ENCODE data around the gene CELF4.

Gene CELF4

GRCh38 chr18:37521510-37522465 lies 43.8 kb downstream of the CELF4 start:
- no peak for DNase-seq

DNA sequence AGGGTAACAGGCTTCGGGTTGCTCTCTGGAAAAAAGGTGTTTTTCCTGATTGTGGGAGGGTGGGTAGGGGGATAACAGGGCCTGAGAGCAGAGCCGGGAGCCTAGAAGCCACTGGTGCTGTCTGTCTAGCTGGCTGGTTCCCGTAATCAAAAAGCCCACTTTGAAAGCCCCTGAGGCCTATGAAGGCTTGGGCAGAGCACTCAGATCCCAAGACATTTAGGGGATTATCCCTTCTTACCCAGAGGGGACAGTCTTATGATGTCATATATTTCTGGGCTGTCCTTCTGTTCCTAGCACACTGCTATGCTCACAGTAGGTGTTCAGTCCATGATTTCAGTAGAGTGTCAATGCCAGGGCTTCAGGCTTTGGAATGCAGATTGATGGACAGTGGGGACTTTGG lies 45.1 kb downstream of the CELF4 start:
- DNase-seq, result no peak

GRCh38 chr18:37519510-37520135 lies 46.0 kb downstream of the CELF4 start:
- DNase-seq, result no peak

- DNase-seq, result no peak
These were observed 49.2 kb downstream of the CELF4 start for GRCh38 chr18:37516361-37516853.

DNA sequence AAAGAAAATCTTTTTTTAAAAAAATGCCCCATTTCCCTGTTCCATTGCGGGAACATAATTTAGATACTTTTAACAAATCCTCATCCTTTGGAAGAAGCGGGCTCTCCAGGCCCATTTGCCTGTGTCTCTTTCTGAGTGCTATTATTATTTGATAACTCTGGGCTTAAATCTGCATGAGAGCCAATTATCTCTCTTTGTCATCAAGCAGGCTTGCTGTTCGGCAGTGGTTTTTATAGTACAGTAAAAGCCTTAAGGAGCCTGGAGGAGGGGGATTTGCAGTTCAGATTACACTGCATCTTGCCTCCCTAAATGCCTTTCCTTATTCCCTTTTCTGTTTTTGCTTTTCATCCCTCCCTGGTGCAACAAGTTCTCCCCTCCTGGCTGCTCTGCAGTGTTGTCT lies 50.6 kb downstream of the CELF4 start:
- no peak for DNase-seq

GRCh38 chr18:37512400-37512799 lies 53.2 kb downstream of the CELF4 start:
- no peak for DNase-seq

- DNase-seq, result no peak
These were observed 53.8 kb downstream of the CELF4 start for GRCh38 chr18:37511721-37512298.

DNA sequence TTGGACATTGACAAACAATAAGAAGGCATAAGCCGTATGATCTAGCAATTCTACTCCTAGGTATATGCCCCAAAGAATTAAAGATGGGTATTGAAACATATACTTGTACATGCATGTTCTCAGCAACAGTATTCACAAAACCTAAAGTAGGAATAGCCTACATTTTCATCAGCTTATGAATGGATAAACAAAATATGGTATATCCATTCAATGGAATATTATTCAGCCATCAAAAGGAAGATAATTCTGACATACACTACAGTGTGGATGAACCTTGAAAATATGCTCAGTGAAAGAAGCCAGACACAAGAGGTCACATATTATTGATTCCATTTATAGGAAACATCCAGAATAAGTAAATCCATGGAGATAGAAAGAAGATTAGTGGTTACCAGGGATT lies 56.0 kb downstream of the CELF4 start:
- no peak for DNase-seq

- no peak for DNase-seq
These were observed 57.4 kb downstream of the CELF4 start for GRCh38 chr18:37508207-37508606.

DNA sequence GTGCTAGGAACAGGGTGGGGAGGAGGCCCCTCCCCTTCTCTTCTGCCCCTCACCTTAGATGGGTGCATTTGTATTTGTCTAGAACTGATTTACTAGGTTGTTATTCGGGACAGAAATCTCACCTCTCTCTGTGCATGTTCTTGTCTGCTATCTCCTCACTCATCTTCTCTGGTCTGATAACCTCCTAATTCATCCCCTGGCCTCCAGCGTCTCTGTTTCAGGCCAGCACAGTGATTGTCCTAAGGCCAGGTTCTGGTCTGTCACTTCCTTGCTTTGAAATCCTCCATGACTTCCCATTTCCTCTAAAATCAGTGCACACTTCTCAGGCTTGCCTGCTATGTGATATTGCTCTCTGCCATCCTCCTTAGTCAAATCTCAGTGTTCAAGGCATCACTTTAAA lies 58.4 kb downstream of the CELF4 start:
- DNase-seq, result no peak

GRCh38 chr18:37506001-37506400 lies 59.6 kb downstream of the CELF4 start:
- no peak for DNase-seq

DNA sequence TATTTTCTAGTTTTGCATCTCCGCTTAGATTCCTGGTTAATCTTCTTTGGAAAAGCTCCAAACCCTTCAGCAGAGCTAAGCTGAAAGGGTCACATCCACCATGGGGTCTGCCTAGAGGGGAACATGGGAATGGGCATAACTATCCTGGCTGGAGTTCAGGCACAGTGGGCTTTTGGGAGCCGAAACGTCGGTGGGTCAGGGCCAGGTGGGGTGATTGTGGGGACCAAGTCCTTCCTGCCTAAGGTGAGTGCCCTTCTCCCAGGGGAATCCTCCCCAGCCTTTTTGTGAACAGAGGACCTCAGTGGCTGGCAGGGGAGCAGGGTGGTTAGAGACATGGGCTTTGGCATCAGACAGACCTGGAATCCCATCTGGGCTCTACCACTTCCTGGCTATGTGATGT lies 60.3 kb downstream of the CELF4 start:
- DNase-seq, result no peak

DNA sequence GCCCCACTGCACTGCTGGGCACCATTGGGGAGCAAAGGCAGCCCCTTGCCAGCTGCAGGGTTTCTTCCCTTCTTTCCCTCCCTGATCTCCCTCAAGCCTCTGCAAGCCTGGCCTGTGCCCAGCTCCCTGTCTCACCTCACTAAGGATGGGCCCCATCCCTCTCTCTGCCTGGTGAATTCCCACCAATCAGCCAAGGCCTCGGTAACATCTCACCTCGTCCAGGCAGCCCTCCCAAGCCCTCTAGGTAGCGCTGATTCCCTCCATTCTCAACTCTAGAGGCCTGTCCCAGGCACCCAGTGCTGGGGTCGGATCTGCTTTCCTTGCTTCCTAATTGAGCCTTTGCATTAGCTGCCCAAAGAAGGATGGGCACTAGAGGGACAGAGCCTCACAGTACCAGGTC lies 63.0 kb downstream of the CELF4 start:
- no peak for DNase-seq

DNA sequence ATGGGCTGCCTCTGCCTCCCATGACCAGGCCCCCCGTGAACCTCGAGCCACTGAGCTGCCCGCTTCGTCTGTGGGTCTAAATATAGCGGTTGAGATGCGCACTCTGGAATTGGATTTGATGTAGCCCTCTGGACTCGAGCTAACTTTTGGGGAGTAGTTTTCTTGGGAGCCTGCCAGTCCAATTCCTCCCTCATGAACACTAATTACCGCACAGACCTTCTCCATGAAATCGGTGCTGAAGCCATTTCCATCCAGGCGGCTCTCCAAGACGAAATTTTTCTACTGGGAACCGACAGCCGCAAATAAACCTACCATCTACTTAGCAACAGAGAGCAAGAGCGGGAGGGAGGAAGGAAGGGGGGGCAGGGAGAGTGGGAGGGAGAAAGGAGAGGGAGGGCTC lies 63.6 kb downstream of the CELF4 start:
- DNase-seq, result no peak

DNA sequence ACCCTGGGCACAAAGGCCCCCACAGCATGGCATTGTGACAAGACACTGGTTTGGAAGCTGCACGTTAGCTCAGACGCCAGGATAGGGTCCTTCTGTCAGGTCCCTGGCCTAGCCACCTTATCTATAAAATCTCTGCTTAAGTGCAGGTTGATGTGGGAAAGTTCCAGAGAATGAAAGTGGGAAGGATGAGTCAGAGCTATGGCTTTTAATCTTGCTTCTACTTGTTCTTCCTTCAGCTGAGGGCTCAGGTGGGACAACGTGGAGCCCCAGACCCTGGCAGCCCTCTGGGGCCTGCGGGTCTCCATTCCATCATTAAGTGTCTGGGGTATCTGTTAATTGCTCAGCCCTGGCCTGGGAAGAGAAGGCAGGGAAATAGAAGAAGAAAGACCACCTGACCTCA lies 64.5 kb downstream of the CELF4 start:
- DNase-seq, result no peak

- no peak for DNase-seq
These were observed 65.7 kb downstream of the CELF4 start for GRCh38 chr18:37499913-37500312.

DNA sequence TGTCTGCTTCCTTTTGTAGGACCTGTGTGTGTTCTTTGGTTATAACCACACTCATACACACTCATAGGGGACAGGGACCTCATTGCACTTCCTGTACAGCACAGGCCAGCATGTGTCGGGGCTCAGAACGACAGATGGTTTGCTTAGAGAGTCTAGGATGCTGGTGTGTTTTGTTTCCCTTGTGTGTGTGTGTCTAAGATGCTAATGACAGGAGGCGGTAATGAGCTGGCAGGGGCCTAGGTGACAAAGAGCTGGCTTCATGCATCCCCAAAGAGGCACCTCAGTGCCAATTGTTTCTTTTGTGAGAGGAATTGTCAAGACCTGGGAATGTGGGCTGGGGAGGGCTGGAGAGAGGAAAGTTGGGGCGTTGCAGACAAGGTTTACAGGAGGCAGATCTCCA lies 66.6 kb downstream of the CELF4 start:
- DNase-seq, result no peak

GRCh38 chr18:37497853-37498518 lies 67.6 kb downstream of the CELF4 start:
- no peak for DNase-seq

DNA sequence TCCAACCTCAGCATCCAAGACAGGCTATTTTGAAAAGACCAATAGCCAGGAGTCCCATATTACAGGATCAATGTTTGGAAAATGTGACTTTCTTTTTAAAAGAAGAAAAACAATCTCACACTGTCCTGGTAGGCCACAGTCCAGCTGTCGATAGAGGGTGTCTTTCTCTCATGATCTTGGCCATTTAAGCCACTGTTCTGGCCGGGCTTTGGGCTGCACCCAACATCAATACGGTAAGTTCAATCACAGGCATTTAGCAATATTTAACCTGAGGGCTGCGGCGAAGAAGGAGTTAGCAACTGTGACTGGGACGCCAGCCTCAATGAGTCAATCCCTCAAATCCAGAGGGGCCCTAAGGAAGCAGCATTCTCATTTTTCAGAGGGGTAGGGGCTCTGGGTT lies 69.0 kb downstream of the CELF4 start:
- no peak for DNase-seq

- no peak for DNase-seq
These were observed 70.2 kb downstream of the CELF4 start for GRCh38 chr18:37495354-37495753.

DNA sequence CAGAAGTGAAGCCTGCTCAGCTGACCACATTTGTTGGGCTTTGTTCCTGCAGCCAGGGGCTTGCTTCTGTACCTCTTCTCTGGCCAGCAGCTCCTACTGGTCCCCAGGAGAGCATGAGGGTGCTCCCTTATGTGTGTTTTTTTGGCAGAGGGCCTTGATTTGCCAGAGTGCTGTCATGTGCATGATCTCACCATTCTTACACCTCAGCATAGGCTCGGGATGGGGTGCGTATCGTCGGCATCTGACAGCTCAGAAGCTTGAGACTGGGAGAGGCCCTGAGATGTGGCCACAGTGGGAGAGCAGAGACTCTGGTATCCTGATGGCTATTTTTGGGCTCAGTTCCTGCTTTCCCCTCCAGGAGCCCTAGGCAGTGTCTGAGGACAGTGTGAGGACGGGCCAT lies 71.2 kb downstream of the CELF4 start:
- no peak for DNase-seq

- DNase-seq, result no peak
These were observed 72.2 kb downstream of the CELF4 start for GRCh38 chr18:37493352-37493935.

GRCh38 chr18:37492952-37493351 lies 72.6 kb downstream of the CELF4 start:
- DNase-seq, result no peak
